GM19043 (cell line): ENCODE data around the gene MSH4.
"Not testable (repeated sequence)": the region's sequence is repeated elsewhere in the genome, so short reads cannot be mapped to it uniquely, and the experiment has no call there.

ENCODE experiments used
- ATAC-seq: cut with Tn5 transposase; IDR thresholded peaks from one replicate; pipeline ENCODE4 v1.9.1; 2021; ENCODE audit warnings: low read depth; ENCODE audit not compliant: unreplicated experiment

Gene MSH4

GRCh38 chr1:75795703-75796193 lies 934 bp upstream of the MSH4 start:
- no peak for ATAC-seq

GRCh38 chr1:75797273-75797588 lies 549 bp downstream of the MSH4 start:
- ATAC-seq, result no peak

DNA sequence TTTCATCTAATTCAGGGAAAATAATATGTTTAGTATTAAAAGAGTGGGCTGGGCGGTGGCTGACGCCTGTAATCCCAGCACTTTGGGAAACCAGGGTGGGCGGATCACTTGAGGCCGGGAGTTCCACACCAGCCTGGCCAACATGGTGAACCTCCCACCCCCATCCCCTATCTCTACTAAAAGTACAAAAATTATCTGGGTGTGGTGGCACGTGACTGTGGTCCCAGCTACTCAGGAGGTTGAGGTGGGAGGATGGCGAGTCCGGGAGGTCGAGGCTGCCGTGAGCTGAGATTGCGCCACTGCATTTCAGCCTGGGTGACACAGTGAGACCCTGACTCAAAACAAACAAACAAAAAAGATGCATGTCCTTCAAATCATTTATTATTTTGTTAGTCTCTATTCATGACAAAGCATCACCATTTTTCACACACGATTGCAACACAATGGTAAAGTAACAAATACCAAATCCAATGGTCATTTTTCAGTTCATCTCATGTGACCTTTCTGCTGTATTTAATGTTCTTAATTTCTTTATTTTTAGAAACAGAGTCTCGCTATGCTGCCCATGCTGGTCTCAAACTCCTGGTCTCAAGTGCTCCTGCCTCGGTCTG lies 1.0 kb downstream of the MSH4 start:
- ATAC-seq, result no peak

GRCh38 chr1:75801480-75801879 lies 4.8 kb downstream of the MSH4 start:
- not testable (repeated sequence) for ATAC-seq

- ATAC-seq, result no peak
Observed at GRCh38 chr1:75808921-75809320, 12.2 kb downstream of the MSH4 start.

DNA sequence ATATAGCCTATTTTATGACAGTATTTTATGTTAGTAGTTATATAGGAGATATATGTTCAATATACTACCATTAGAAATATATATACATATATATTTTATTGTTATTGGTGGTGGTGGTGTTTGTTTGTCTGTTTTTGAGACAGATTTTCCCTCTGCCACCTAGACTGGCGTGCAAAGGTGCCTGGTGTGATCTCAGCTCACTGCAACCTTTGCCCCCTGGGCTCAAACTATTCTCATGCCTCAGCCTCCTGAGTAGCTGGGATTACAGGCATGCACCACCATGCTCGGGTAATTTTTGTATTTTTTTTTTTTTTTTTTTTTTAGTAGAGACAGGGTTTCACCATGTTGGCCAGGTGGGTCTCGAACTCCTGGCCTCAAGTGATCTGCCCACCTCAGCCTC lies 13.4 kb downstream of the MSH4 start:
- not testable (repeated sequence) for ATAC-seq

- ATAC-seq, result no peak
Observed at GRCh38 chr1:75811211-75811981, 14.7 kb downstream of the MSH4 start.

DNA sequence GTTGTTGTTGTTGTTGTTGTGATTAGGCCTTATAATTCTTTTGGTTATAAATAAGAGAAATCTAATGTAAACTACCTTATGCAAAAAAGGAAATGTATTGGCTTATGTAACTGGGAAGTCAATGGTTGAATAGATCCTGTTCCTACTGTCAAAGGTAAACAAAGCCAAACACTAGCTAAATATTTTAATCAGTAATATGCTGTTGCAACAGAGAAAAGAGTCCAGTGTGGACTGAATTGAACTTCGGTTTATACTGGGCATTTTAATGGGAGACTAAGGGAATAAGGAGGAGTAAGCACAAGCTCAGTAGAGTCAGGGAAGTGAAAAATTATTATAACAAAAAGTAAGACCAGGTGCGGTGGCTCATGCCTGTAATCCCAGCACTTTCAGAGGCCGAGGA lies 15.4 kb downstream of the MSH4 start:
- no peak for ATAC-seq

DNA sequence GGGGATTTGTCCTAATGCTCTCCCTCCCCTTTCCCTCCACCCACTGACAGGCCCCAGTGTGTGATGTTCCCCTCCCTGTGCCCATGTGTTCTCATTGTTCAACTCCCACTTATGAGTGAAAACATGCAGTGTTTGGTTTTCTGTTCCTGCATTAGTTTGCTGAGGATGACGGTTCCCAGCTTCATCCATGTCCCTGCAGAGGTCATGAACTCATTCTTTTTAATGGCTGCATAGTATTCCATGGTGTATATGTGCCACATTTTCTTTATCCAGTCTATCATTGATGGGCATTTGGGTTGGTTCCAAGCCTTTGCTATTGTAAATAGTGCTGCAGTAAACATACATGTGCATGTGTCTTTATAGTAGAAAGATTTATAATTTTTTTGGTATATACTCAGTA lies 26.9 kb downstream of the MSH4 start:
- ATAC-seq, result not testable (repeated sequence)

DNA sequence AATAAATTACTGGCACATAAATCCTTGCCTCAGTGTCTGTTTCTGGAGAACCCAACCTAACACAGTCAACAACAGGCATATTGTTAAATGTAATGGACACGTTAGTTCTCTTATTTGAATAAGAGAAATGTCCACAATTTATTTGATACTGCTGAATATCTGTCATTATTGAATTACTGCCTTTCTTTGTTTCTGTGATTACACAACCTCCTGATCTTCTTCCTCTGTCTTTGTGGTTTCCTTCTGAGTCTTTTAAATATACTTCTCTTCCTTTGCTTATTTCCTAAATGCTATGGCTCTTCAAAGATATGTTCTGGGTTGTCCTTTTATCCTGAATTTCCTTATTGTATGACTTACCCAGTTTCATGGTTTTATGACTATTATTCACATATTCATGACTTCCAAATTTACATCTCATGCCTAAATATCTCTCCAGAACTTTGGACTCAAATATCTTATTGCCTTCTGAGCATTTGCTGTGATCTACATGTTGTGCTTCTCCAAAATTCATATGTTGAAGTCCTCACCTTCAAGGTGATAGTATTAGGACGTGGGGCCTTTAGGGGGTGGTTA lies 39.9 kb downstream of the MSH4 start:
- no peak for ATAC-seq

GRCh38 chr1:75838079-75838478 lies 41.4 kb downstream of the MSH4 start:
- no peak for ATAC-seq

DNA sequence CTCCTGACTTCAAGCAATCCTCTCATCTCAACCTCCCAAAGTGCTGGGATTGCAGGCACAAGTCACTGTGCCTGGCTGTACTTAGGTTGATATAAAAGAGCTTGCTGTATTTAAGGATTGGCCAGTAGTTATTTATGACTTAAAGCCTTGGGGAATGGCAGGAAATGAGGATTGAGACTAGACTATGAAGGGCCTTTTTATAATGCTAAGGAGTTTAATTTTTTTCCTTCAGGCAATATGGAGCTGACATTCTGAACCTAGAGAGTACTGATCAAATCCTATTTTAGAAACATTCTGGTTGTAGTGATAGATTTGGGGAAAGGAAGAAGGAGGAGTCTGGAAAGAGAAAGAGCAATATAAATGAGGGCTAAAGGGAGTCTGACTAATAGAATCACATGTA lies 44.7 kb downstream of the MSH4 start:
- no peak for ATAC-seq

DNA sequence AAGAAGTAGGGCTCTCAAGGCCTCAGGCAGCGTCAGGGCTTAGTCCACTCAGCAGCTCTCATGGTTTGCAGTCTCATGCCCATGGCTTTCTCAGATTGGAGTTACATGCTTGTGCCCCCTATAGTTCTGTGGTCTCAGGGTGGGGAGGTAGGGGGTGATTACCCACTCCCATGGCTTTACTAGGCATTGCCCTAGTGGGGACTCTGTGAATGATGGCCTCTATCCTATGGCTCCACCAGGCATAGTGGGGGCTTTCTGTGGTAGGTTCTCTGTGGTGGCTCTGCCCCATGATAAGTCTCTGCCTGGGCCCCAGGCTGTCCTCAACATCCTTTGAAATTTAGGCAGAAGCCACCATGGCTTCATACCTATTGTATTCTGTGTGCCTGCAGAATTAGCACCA lies 48.9 kb downstream of the MSH4 start:
- ATAC-seq, result no peak

DNA sequence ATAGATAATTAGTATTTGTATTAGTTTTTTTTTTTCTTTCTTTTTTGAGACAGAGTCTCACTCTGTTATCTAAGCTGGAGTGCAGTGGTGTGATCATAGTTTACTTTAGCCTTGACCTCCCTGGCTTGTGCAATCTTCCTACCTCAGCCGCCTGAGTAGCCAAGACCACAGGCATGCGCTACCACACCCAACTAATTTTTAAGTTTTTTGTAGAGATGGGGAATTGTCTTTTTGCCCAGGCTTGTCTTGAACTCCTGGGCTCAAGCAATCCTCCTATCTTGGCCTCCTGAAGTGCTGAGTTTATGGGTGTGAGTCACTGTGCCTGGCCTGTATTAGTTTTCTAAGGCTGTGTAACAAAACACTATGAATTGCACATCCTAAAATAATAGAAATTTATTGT lies 58.3 kb downstream of the MSH4 start:
- ATAC-seq, result no peak

DNA sequence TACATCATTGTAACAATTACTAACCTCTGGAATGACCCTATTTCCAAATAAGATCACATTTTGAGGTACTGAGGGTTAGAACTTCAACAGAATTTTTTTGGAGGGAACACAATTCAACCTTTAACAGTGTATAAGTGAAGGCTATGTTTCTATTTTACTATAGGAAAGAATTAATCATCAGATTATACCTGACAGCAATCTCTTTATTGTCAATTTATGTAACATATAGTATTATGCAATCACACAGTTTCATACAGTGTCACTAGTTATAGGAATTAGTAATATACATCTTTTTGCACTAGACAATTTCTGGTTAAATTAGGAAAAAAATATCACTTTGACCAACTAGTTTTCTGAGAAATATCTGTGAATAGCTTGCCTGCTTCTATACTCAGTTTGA lies 59.1 kb downstream of the MSH4 start:
- ATAC-seq, result no peak

DNA sequence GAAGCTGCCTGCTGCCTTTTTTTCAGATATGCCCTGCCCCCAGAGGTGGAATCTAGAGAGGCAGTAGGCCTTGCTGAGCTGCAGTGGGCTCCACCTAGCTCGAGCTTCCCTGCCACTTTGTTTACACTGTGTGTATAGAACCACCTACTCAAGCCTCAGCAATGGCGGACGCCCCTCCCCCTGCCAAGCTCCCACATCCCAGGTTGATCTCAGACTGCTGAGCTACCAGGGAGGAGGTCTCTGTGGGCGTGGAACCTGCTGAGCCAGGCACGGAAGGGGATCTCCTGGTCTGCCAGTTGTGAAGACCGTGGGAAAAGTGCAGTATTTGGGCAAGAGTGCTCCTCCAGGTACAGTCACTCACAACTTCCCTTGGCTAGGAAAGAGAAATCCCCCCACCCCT lies 65.1 kb downstream of the MSH4 start:
- no peak for ATAC-seq

DNA sequence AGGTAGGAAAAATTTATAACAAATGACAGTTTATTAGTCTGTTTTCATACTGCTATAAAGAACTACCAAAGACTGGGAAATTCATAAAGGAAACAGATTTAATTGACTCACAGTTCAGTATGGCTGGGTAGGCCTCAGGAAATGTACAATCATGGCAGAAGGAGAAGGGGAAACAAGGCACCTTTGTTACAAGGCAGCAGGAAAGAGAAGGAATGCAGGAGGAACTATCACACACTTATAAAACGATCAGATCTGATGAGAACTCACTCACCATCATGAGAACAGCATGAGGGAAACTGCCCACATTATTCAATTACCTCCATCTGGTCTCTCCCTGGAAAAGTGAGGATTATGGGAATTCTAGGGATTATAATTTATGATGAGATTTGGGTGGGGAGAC lies 74.3 kb downstream of the MSH4 start:
- no peak for ATAC-seq

DNA sequence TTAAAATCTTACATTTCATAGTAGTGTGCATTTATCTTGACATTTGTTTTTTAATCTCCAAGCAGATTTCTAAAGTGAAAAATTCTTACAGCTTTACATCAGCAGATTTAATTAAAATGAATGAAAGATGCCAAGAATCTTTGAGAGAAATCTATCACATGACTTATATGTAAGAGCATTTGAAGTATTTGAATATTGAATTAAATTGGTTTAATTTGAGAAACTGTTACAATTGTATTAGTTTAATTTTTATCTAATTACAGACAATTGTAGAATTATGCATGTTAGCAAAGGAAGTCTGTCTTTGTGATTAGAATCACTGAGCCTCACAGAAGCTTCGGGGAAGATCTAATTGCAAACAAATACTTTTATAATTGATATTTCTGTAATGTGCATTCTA lies 83.3 kb downstream of the MSH4 start:
- ATAC-seq, result no peak

DNA sequence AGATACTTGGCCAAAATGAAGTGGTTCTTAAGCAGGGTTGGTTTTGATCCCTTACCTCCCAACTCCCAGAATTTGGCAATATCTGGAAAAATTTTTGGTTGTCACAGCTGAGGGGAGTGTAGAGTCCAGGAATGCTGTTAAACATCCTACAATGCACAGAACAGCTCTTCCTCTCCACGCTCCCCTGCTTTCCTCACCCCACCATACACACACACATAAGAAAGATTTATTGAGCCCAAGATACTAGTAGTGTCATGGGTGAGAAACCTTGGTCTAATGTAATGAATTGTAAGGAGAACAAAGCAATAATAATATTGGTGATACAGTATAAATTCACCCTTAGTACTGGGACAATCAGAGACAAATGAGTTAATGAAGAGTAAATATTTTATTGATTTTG lies 87.8 kb downstream of the MSH4 start:
- ATAC-seq, result no peak

DNA sequence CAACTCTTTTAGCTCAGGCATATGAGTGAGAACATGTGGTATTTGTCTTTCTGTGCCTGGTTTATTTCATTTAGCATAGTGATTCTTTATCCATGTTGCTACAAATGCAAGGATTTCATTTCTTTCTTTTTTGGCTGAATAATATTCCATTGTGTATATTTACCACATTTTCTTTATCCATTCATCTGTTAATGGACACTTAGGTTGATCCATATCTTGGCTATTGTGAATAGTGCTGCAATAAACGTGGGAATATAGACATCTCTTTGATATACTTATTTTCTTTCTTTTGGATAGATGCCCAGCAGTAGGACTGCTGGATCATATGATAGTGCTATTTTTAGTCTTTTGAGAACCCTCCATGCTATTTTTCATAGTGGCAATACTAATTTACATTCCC lies 104.7 kb downstream of the MSH4 start:
- ATAC-seq, result no peak

GRCh38 chr1:75908717-75909152 lies 112.1 kb downstream of the MSH4 start:
- ATAC-seq, result no peak

- no peak for ATAC-seq
Observed at GRCh38 chr1:75916834-75917233, 120.2 kb downstream of the MSH4 start.
